GM12892 (cell line): Measurements from ENCODE around the gene FAM76A.

Experiments
- DNase-seq: peaks from one replicate; pipeline ENCODE4 v3.0.0; 2011; ENCODE audit not compliant: insufficient read length
- FAIRE-seq: peaks from 2 replicates; lab custom pipeline; 2011; peaks lifted over from hg19 to GRCh38; lab: Jason Lieb, UNC
- POLR2A ChIP-seq: IDR thresholded peaks from 2 replicates; pipeline ENCODE4 v1.6.1; 2011; ENCODE audit warnings: low read depth, low read length, control low read depth
- POLR2AphosphoS5 ChIP-seq: IDR thresholded peaks from 2 replicates; pipeline ENCODE4 v1.6.1; 2011; ENCODE audit warnings: low read depth, low read length, control low read depth
- TAF1 ChIP-seq: IDR thresholded peaks from 2 replicates; pipeline ENCODE4 v1.6.1; 2011; ENCODE audit warnings: low read depth, mild to moderate bottlenecking, control low read depth, low read length, borderline replicate concordance

Gene FAM76A

DNA sequence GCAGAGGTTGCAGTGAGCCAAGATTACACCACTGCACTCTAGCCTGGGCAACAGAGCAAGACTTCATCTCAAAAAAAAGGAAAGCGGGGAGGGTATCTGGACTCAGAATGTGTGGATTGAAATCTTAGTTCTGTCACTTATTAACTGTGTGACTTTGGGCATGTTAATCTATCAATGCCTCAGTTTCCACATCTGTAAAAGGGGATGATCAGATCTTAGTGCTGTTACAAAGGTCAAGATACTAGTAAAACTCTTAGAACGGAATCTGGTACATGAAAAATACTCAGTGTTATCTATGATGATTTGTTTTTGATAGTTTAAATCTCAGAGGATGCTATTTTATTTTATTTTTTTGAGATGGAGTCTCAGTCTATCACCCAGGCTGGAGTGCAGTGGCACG, 10.5 kb downstream of the FAM76A start:
- no peak for FAIRE-seq
- TF ChIP-seq TAF1, result no peak
- TF ChIP-seq POLR2AphosphoS5, result no peak
- no peak for TF ChIP-seq POLR2A
- DNase-seq, result no peak

- TF ChIP-seq POLR2A (no peak), TAF1 (no peak), POLR2AphosphoS5 (no peak)
- DNase-seq, result no peak
- FAIRE-seq, result no peak
Observed at GRCh38 chr1:27741121-27741520, 15.4 kb downstream of the FAM76A start.

DNA sequence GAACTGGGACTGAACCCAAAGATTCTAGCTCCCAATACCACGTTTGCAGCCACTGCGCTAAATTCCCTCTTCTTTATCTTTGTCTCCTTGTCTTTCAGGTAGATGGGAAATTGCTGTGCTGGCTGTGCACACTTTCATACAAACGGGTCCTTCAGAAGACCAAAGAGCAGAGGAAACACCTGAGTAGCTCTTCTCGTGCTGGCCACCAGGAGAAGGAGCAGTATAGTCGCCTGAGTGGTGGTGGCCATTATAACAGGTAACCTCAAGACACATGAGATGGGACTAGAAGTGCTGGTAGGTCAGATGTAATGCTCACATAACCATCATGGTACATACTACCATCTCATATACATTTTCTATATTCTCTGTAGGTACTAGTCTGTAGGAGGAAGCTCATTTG, 18.8 kb downstream of the FAM76A start:
- TF ChIP-seq POLR2AphosphoS5 (no peak), POLR2A (no peak), TAF1 (no peak)
- DNase-seq, result no peak
- FAIRE-seq, result no peak

- DNase-seq (no peak), FAIRE-seq (no peak)
- TF ChIP-seq POLR2AphosphoS5 (no peak), POLR2A (no peak), TAF1 (no peak)
Observed at GRCh38 chr1:27745466-27745865, 19.7 kb downstream of the FAM76A start.

GRCh38 chr1:27752360-27752759, 26.6 kb downstream of the FAM76A start:
- no peak for FAIRE-seq
- TF ChIP-seq POLR2AphosphoS5 (no peak), POLR2A (no peak), TAF1 (no peak)
- no peak for DNase-seq

DNA sequence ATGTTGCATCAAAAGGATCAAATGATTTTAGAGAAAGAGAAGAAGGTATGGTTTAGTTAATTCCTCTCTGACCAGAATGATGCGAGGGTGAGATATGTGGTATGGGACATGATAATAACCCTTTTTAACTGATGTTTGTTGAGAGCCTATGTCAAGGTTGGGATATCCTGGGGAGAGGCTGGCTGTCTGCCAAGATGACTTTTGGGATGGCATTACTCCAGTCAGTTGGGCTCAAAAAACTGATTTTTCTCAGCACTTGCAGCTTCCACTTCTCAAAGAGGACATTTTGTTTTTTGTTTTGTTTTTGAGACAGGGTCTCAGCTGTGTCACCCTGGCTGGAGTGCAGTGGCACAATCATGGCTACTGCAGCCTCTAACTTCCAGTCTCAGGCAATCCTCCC, 29.5 kb downstream of the FAM76A start:
- FAIRE-seq, result no peak
- no peak for DNase-seq
- TF ChIP-seq POLR2AphosphoS5, result no peak
- no peak for TF ChIP-seq TAF1
- TF ChIP-seq POLR2A, result no peak

DNA sequence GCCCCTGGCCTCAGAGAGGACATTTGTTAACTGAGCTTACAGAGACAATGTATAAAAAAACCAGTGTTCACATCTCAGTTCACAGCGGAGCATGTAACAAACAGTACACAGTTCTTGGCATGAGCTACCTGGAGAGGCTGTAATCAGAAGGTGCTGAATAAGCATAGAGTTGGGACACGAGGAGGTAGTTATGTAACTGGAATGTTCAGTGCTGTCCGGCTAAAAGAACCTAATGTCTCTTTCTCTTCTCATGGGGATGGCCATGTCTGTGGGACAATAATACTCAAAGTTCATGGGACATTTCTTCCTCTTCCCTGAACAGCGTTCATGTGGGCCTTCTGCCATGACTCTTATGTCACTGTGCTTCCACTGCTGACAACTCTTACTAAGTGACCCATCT, 30.1 kb downstream of the FAM76A start:
- FAIRE-seq (no peak), DNase-seq (no peak)
- TF ChIP-seq TAF1 (no peak), POLR2AphosphoS5 (no peak), POLR2A (no peak)

- DNase-seq (no peak), FAIRE-seq (no peak)
- TF ChIP-seq POLR2AphosphoS5, result no peak
- TF ChIP-seq TAF1, result no peak
- TF ChIP-seq POLR2A, result no peak
Observed at GRCh38 chr1:27759236-27759635, 33.5 kb downstream of the FAM76A start.

DNA sequence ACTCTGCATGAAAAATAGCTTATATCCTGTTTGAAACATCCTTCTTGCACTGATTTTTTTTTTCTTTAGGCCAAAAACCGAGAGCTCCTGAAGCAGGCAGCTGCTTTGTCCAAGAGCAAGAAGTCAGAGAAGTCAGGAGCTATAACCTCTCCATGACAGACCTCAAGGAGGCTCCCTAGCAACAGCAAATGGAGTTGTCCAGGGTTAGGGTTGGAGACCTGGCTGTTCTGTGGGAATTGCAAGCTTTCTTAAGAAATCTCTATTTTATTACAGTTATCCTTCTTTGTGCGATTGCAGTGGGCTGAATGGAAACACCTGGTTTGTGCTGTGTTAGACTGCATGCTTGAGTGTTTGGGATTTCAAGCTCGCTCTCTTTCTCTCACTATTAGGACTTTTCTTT, 34.7 kb downstream of the FAM76A start:
- TF ChIP-seq POLR2AphosphoS5 (no peak), TAF1 (no peak), POLR2A (no peak)
- no peak for FAIRE-seq
- DNase-seq, result no peak

GRCh38 chr1:27762033-27762432, 36.3 kb downstream of the FAM76A start:
- TF ChIP-seq POLR2AphosphoS5, result no peak
- no peak for TF ChIP-seq POLR2A
- FAIRE-seq, result no peak
- no peak for DNase-seq

DNA sequence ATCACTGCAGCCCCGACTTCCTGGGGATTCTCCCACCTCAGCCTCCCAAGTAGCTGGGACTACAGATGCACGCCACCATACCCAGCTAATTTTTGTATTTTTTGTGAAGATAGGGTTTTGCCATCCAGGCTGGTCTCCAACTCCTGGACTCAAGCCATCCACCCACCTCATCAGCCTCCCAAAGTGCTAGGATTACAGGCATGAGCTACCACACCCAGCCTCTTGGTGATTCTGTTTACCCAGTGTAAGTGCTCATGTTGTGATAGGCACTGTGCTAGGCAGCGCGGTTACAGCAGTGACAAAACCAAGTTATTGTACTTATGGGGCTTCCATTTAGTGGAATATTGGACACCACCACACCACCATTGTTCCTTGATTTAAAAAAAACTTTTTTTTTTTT, 37.6 kb downstream of the FAM76A start:
- DNase-seq, result no peak
- TF ChIP-seq POLR2AphosphoS5, result no peak
- TF ChIP-seq TAF1, result no peak
- TF ChIP-seq POLR2A, result no peak
- FAIRE-seq, result no peak

DNA sequence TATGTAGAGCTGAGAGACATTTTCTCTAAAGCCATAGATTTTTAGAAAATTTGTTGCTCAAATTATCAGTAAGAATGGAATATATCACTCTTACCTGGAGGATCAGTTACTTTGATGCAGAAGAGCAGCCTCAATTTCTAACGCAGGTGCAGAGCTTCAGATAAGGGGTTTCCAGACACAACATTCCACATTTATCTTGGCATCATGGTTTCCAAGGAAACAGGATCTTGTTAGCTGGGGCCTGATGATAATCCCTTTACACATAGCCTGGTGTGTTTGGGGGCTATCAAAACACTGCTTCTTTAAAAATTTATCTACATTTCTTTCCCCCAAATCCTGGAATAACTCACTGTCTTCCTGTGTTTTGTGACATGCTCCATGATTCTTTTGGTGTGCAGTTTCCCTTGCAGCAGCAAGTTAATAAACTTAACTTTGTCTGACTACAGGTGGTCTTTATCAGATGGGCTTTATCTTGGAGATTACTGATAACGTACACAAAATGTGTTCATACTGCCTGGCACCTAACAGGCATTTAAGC, 44.6 kb downstream of the FAM76A start:
- no peak for FAIRE-seq
- no peak for DNase-seq
- TF ChIP-seq POLR2AphosphoS5 (no peak), TAF1 (no peak), POLR2A (no peak)
